Stimulated activated CD8-positive, alpha-beta memory T cell treated with anti-CD3 and anti-CD28 coated beads, Interleukin-4, amount 100 ng/mL, for 24 hours (primary cell): ENCODE data around the gene DDX51.
"Not testable (repeated sequence)": the region's sequence is repeated elsewhere in the genome, so short reads cannot be mapped to it uniquely, and the experiment has no call there.

Experiments used
- DNase-seq: peaks from one replicate; pipeline ENCODE4 v3.0.0-alpha.2; 2020; ENCODE audit warnings: low read depth

Gene DDX51

GRCh38 chr12:132153501-132154340, 9.6 kb upstream of the DDX51 start:
- peak; percentile 50 for DNase-seq

GRCh38 chr12:132152953-132153352, 8.8 kb upstream of the DDX51 start:
- no peak for DNase-seq

GRCh38 chr12:132152411-132152821, 8.3 kb upstream of the DDX51 start:
- no peak for DNase-seq

GRCh38 chr12:132151766-132152410, 7.8 kb upstream of the DDX51 start:
- DNase-seq, result no peak

- no peak for DNase-seq
Measured at GRCh38 chr12:132151145-132151765, 7.1 kb upstream of the DDX51 start.

- DNase-seq, result no peak
Measured at GRCh38 chr12:132150780-132151144, 6.6 kb upstream of the DDX51 start.

- not testable (repeated sequence) for DNase-seq
Measured at GRCh38 chr12:132149526-132149925, 5.4 kb upstream of the DDX51 start.

- DNase-seq, result no peak
Measured at GRCh38 chr12:132148368-132149045, 4.4 kb upstream of the DDX51 start.

GRCh38 chr12:132147423-132148367, 3.6 kb upstream of the DDX51 start:
- DNase-seq, result no peak

- DNase-seq, result no peak
Measured at GRCh38 chr12:132146772-132147422, 2.8 kb upstream of the DDX51 start.

GRCh38 chr12:132146098-132146497, 2.0 kb upstream of the DDX51 start:
- no peak for DNase-seq

- DNase-seq, result no peak
Measured at GRCh38 chr12:132145334-132145733, 1.2 kb upstream of the DDX51 start.

- DNase-seq, result no peak
Measured at GRCh38 chr12:132144810-132145168, 670 bp upstream of the DDX51 start.

- no peak for DNase-seq
Measured at GRCh38 chr12:132143336-132144071, 615 bp downstream of the DDX51 start.

GRCh38 chr12:132142679-132143335, 1.3 kb downstream of the DDX51 start:
- no peak for DNase-seq

- no peak for DNase-seq
Measured at GRCh38 chr12:132141976-132142678, 2.0 kb downstream of the DDX51 start.

- no peak for DNase-seq
Measured at GRCh38 chr12:132140918-132141841, 2.9 kb downstream of the DDX51 start.

GRCh38 chr12:132140501-132140900, 3.6 kb downstream of the DDX51 start:
- DNase-seq, result no peak
